Erythroblast (primary cell): ENCODE measurements around the gene MAN1B1.

ENCODE experiments used
- DNase-seq, 2 experiments: peaks; one replicate each; lab custom pipeline; 2025; lab: John Stamatoyannopoulos, UW
- GATA1 ChIP-seq: IDR thresholded peaks from 2 replicates; pipeline ENCODE4 v1.6.1; 2011; ENCODE audit warnings: low read depth, mild to moderate bottlenecking, control low read depth, low read length, moderate library complexity
- POLR2A ChIP-seq: IDR thresholded peaks from 2 replicates; pipeline ENCODE4 v1.6.1; 2011; ENCODE audit warnings: mild to moderate bottlenecking, low read length

Gene MAN1B1

DNA sequence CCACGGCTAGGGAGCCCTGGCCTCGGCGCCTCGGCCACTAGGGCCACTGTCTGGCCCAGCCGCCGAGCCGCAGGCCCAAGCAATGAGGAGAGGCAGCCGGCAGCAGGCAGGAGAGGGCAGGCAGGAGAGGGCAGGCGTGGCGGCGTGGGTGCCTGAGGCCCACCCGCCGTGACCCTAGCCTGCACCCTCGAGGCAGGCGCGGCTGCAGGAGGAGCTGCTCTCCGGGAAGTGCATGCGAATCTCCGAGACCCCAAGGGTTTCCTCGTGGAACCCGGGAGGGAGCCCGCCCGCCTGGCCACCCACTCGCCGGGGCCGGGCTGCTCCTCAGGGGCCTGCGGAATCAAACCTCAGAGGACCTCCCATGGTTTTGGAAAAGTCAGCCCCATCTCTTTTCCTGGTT lies 61.5 kb downstream of the MAN1B1 start:
- DNase-seq: no peak
- TF ChIP-seq GATA1: no peak
- TF ChIP-seq POLR2A: no peak

DNA sequence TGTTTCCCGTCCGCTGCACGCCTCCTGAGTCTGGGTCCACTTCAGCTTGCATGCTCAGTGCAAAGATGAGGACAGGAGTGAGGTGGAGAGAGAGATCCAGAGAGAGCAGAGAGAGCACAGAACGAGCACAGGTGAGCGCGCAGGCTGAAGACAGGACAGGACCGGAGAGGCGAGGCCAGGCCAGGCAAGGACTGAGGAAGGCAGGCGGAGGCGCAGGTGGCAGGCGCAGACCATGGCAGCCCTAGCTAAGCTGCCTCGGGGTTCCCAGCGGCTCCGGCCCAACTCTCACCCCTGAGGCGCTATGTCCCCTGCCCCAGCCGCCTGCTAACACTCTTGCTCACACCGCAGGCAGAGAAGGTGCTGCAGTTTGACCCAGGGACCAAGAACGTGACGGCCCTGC lies 61.9 kb downstream of the MAN1B1 start:
- no peak for DNase-seq
- no peak for TF ChIP-seq GATA1
- no peak for TF ChIP-seq POLR2A

DNA sequence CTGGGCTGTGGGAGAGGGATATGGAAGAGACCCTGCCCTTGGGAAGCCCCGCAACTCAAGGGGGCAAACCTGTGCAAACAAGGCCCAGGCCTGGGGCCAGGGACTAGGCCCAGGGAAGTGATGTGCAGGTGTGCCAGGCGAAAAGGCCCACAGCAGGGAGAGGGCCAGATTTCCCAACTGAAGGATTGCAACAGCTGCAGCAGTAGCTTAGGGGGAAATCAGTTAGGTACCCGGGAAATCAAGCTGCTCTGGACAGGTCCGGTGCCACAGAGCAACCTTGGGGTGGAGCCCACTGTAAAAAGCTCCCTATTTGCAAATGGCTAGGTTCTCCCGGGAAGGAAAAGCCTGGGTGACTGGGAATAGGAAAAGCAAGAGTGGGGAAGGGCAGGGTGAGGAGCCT lies 62.6 kb downstream of the MAN1B1 start:
- no peak for TF ChIP-seq GATA1
- no peak for TF ChIP-seq POLR2A
- no peak for DNase-seq

GRCh38 chr9:137149942-137150616 lies 63.3 kb downstream of the MAN1B1 start:
- peak in 1 of 2 experiments; percentile 54 for DNase-seq
- TF ChIP-seq POLR2A (no peak), GATA1 (no peak)

- DNase-seq: peak; percentile 67 to 69
Observed at GRCh38 chr9:137150617-137151457, 64.1 kb downstream of the MAN1B1 start.

GRCh38 chr9:137152844-137153405 lies 66.1 kb downstream of the MAN1B1 start:
- DNase-seq: no peak
- TF ChIP-seq GATA1 (no peak), POLR2A (no peak)

More at GRCh38 chr9:137150617-137151457, 64.1 kb downstream of the MAN1B1 start:
- TF ChIP-seq POLR2A: no peak

DNA sequence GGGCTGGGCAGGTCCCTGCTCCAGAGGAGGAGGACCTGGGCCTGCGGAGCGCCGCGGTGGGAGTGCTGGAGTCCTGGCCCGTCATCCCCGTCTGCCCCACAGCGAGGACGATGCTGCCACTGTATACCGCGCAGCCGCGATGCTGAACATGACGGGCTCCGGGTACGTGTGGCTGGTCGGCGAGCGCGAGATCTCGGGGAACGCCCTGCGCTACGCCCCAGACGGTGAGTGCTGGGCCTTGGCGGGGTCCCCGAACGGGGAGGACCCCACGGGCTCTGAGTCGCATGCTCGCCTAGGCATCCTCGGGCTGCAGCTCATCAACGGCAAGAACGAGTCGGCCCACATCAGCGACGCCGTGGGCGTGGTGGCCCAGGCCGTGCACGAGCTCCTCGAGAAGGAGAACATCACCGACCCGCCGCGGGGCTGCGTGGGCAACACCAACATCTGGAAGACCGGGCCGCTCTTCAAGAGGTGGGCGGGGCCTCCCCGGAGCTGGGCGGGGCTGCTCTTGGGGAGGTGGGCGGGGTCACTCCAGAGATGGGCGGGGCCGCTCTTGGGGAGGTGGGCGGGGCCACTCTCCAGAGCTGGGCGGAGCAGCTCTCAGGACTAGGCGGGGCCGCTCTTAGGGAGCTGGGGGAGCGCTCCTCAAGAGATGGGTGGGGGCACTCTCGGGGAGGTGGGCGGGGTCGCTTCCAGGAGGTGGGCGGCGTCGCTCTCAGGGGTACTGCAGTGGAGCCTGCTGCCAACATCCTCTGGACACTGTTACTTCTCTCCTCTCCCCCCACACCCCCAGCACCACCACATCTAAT lies 70.0 kb downstream of the MAN1B1 start:
- TF ChIP-seq GATA1: no peak
- no peak for TF ChIP-seq POLR2A
- peak; percentile 84 to 93 for DNase-seq

DNA sequence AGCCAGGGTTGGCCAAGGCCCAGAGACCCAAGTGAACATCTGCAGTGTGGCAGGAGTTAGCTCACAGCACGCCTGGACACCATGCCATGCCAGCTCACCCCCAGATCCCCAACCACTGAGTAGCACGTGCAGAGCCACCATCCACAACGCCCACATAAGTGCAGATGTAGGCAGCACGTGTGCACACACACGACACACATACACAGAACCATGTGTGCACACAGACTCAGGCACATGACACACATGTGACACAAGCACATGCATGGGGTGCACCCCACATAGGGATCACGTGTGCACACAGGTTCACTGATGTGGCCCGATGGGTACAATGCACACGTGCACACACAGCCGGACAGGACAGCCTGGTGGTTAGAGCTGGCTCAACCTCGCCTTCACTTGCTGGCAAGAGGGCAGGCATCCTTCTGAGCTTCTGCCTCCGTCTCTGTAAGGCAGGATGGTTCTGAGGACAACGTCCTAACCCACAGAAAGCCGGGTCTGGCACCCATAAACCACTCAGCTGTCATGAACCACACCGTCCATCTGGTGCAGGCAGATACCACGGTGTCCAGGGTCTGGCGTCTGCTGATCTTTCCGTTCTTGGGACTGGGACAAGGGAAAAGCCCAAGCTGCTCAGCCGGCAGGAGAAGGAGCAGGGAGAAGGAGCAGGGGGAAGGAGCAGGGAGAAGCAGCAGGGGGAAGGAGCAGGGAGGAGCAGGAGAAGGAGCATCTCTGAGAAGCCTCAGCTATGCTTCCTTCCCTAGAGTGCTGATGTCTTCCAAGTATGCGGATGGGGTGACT lies 71.0 kb downstream of the MAN1B1 start:
- DNase-seq: peak; percentile 47 to 49
- no peak for TF ChIP-seq POLR2A
- no peak for TF ChIP-seq GATA1

- TF ChIP-seq GATA1: no peak
- no peak for TF ChIP-seq POLR2A
- DNase-seq: no peak
Observed at GRCh38 chr9:137158625-137159024, 71.8 kb downstream of the MAN1B1 start.
